Vagina (tissue), 2 donors: ENCODE measurements around the gene FBXW9. TPM values are rescaled to one million over a fixed set of nuclear protein-coding genes. Genes with fewer than 3 reads are reported as not detected.
A peak's percentile ranks its signal among the peaks of the same experiment; 100 is the strongest.
"Not testable (repeated sequence)": the region's sequence is repeated elsewhere in the genome, so short reads cannot be mapped to it uniquely, and the experiment has no call there.

Source experiments
- DNase-seq, 2 donors: peaks; one replicate each; pipeline ENCODE4 v3.0.0-alpha.2; 2017; ENCODE audit errors: extremely low spot score in 2 of 2
- H3K27ac ChIP-seq: fragments of 200-600 bp; sonication (generic); one replicate; pipeline ENCODE4 v1.5.1; 2019
- H3K27me3 ChIP-seq: fragments of 200-600 bp; sonication (generic); one replicate; pipeline ENCODE4 v1.5.1; 2019
- H3K36me3 ChIP-seq, 2 donors: fragments of 200-600 bp; sonication (generic); one replicate each; pipeline ENCODE4 v1.5.1; 2017 to 2019
- H3K4me1 ChIP-seq: fragments of 200-600 bp; sonication (generic); one replicate; pipeline ENCODE4 v1.5.1; 2019
- H3K4me3 ChIP-seq, 2 donors: fragments of 200-600 bp; sonication (generic); 1 replicate in 1 of 2; 2 replicates in 1 of 2; pipeline ENCODE4 v1.5.1; 2016 to 2019
- H3K9me3 ChIP-seq: fragments of 200-600 bp; sonication (generic); one replicate; pipeline ENCODE4 v1.5.1; 2019
- POLR2A ChIP-seq, 2 donors: fragments of 450-650 bp; IDR thresholded peaks; one replicate each; pipeline ENCODE4 v1.6.1; 2017; ENCODE audit warnings: antibody characterized with exemption in 2 of 2, mild to moderate bottlenecking in 2 of 2, moderate library complexity in 2 of 2
- POLR2AphosphoS5 ChIP-seq, 2 donors: sonication (generic); formaldehyde crosslinking; IDR thresholded peaks; one replicate each; pipeline ENCODE4 v1.9.0; 2017; ENCODE audit warnings: antibody characterized with exemption in 2 of 2, mild to moderate bottlenecking in 2 of 2, low read depth in 1 of 2; ENCODE audit not compliant: insufficient read depth in 1 of 2
- intact Hi-C: fragments of 100-400 bp; cut with DNase I; formaldehyde crosslinking; loops from one replicate; pipeline ENCODE4 v1.15.1; 2023
- total RNA-seq: library from RNA; depleted of rRNA; stranded (reverse); fragments of >200 nt; gene quantifications from one replicate; pipeline ENCODE4 v1.2.3, GENCODE V29; 2016
- TF ChIP-seq, protein P1 (sequence below), 3 experiments: fragments of 450-650 bp in 2 of 3; fragments of 200-600 bp in 1 of 3; sonication (generic) in 1 of 3; IDR thresholded peaks; one replicate each; pipeline ENCODE4 v1.5.1; 2017 to 2019; ENCODE audit warnings: antibody characterized with exemption in 3 of 3, mild to moderate bottlenecking in 2 of 3, moderate library complexity in 2 of 3

The FBXW9 gene
- total RNA-seq, 1 donor from 2014 or later, result 5.6 TPM

- peaks cover 0 to 81% of the 10 kb centered on the region in 2 donors for H3K36me3 ChIP-seq
- H3K27ac ChIP-seq, H3K4me3 ChIP-seq, H3K4me1 ChIP-seq, H3K27me3 ChIP-seq, intact Hi-C loops, DNase-seq, H3K9me3 ChIP-seq: not testable (repeated sequence)
- TF ChIP-seq, protein P1, sequence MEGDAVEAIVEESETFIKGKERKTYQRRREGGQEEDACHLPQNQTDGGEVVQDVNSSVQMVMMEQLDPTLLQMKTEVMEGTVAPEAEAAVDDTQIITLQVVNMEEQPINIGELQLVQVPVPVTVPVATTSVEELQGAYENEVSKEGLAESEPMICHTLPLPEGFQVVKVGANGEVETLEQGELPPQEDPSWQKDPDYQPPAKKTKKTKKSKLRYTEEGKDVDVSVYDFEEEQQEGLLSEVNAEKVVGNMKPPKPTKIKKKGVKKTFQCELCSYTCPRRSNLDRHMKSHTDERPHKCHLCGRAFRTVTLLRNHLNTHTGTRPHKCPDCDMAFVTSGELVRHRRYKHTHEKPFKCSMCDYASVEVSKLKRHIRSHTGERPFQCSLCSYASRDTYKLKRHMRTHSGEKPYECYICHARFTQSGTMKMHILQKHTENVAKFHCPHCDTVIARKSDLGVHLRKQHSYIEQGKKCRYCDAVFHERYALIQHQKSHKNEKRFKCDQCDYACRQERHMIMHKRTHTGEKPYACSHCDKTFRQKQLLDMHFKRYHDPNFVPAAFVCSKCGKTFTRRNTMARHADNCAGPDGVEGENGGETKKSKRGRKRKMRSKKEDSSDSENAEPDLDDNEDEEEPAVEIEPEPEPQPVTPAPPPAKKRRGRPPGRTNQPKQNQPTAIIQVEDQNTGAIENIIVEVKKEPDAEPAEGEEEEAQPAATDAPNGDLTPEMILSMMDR (IDR thresholded peaks at IDR 0.05), result peak in 1 of 3 experiments; percentile 32
Observed at GRCh38 chr19:12712077-12712476, 15.6 kb upstream of the FBXW9 start.

- no peak for DNase-seq
- Histone ChIP-seq H3K27ac (no peak overlapping the region), H3K4me3 (no peak overlapping the region), H3K27me3 (no peaks in the 10 kb centered on the region), H3K4me1 (peaks cover 4% of the 10 kb centered on the region), H3K36me3 (peaks cover 0 to 84% of the 10 kb centered on the region in 2 donors), H3K9me3 (no peaks in the 10 kb centered on the region)
- intact Hi-C loops, result no loop called here
- TF ChIP-seq POLR2A (IDR thresholded peaks at IDR 0.05), result no peak
- no peak for TF ChIP-seq POLR2AphosphoS5 (IDR thresholded peaks at IDR 0.05; ENCODE audit: insufficient read depth in 1 of 2, low read depth in 1 of 2)
- TF ChIP-seq, protein P1 (IDR thresholded peaks at IDR 0.05), result no peak
Observed at GRCh38 chr19:12711187-12711586, 14.8 kb upstream of the FBXW9 start.

GRCh38 chr19:12708641-12709040, 12.2 kb upstream of the FBXW9 start:
- DNase-seq, result no peak
- Histone ChIP-seq H3K4me3 (no peak overlapping the region), H3K27ac (no peak overlapping the region), H3K9me3 (no peaks in the 10 kb centered on the region), H3K27me3 (no peaks in the 10 kb centered on the region), H3K36me3 (peaks cover 2 to 86% of the 10 kb centered on the region in 2 donors), H3K4me1 (peaks cover 4% of the 10 kb centered on the region)
- TF ChIP-seq POLR2AphosphoS5 (IDR thresholded peaks at IDR 0.05; ENCODE audit: insufficient read depth in 1 of 2, low read depth in 1 of 2) (no peak), POLR2A (IDR thresholded peaks at IDR 0.05) (no peak)
- TF ChIP-seq, protein P1 (IDR thresholded peaks at IDR 0.05), result no peak
- intact Hi-C loops, result no loop called here

- DNase-seq, result no peak
- Histone ChIP-seq H3K9me3 (no peaks in the 10 kb centered on the region), H3K4me3 (no peak overlapping the region), H3K27me3 (no peaks in the 10 kb centered on the region), H3K27ac (no peak overlapping the region), H3K4me1 (no peaks in the 10 kb centered on the region), H3K36me3 (peaks cover 2 to 93% of the 10 kb centered on the region in 2 donors)
- TF ChIP-seq POLR2AphosphoS5 (IDR thresholded peaks at IDR 0.05; ENCODE audit: insufficient read depth in 1 of 2, low read depth in 1 of 2) (no peak), POLR2A (IDR thresholded peaks at IDR 0.05) (no peak)
- TF ChIP-seq, protein P1 (IDR thresholded peaks at IDR 0.05), result no peak
- intact Hi-C loops, result no loop called here
Observed at GRCh38 chr19:12706332-12706718, 9.9 kb upstream of the FBXW9 start.

DNA sequence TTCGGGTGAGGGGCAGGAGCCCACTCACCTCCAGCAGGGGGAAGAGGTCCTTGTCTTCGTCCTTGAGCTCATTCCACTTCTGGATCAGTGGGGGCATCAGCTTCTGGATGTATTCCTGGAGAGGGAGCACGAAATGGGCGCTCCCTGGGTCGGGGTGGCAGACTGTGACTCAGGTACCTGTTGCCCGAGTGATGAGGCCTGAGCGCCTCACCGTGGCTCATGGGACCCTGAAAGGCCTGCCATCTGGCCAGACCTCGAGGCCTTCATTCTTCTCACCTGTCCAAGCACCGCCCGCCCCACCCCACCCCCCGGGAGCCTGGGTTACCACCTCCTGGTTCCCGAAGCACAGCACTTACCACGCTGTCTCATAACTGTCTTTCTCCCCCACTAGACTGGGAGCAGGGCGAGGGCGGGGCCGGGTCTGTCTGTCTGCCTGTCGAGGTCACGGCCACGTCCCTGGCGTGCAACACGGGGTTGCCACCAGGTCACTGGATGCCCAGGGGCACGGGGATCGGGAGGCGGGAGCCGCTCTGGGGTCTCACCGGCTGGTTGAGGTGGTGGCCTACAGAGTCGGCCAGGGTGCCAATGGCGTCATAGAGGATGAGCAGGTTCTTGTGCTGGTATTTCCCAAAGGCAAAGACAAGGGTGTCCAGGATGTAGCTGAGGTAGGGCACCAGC, 9.4 kb upstream of the FBXW9 start:
- intact Hi-C loops, result no loop called here
- no peak for DNase-seq
- Histone ChIP-seq H3K27ac (no peak overlapping the region), H3K4me3 (no peak overlapping the region), H3K36me3 (peaks cover 2 to 93% of the 10 kb centered on the region in 2 donors), H3K9me3 (no peaks in the 10 kb centered on the region), H3K4me1 (no peaks in the 10 kb centered on the region), H3K27me3 (no peaks in the 10 kb centered on the region)
- no peak for TF ChIP-seq POLR2A (IDR thresholded peaks at IDR 0.05)
